G401 (cell line): Measurements from ENCODE around the gene PKMYT1. TPM values are rescaled to one million over a fixed set of nuclear protein-coding genes. Genes with fewer than 3 reads are reported as not detected.

Source experiments
- DNase-seq: peaks from one replicate; pipeline ENCODE4 v3.0.0-alpha.2; 2015; ENCODE audit warnings: low spot score
- in situ Hi-C: cut with HindIII; loops from 2 replicates; pipeline ENCODE4 v1.10.0; 2016; ENCODE audit warnings: low sequenced_read_pairs, mixed read lengths
- total RNA-seq: library from RNA; depleted of rRNA; stranded (reverse); fragments of >200 nt; shearing (Covaris generic); gene quantifications from 2 replicates; pipeline ENCODE4 v1.2.3, GENCODE V29; 2014; rRNA removed

The PKMYT1 gene
- total RNA-seq, result 9.3 and 19.0 TPM in 2 replicates

GRCh38 chr16:2980227-2981176 is at the start of gene PKMYT1:
PKMYT1 (minus strand) TSS chr16:2980446; CDS start chr16:2979657, 789 bp downstream.
- in situ Hi-C loops, result no loop called here
- peak; percentile 83 for DNase-seq

GRCh38 chr16:3029491-3030221 is 49.4 kb upstream of the PKMYT1 start:
- DNase-seq, result no peak
- in situ Hi-C loops, result no loop called here

- DNase-seq, result no peak
- in situ Hi-C loops, result no loop called here
Measured at GRCh38 chr16:3028716-3029319, 48.6 kb upstream of the PKMYT1 start.

- peak; percentile 91 for DNase-seq
- in situ Hi-C loops, result no loop called here
Measured at GRCh38 chr16:3027983-3028715, 47.9 kb upstream of the PKMYT1 start.

GRCh38 chr16:3027489-3027795 is 47.2 kb upstream of the PKMYT1 start:
- DNase-seq, result no peak
- in situ Hi-C loops, result no loop called here

GRCh38 chr16:3026609-3027488 is 46.6 kb upstream of the PKMYT1 start:
- in situ Hi-C loops, result no loop called here

GRCh38 chr16:3026003-3026378 is 45.7 kb upstream of the PKMYT1 start:
- in situ Hi-C loops, result no loop called here
- no peak for DNase-seq

More at GRCh38 chr16:3026609-3027488, 46.6 kb upstream of the PKMYT1 start:
- DNase-seq, result no peak

GRCh38 chr16:3025032-3026002 is 45.1 kb upstream of the PKMYT1 start:
- in situ Hi-C loops, result no loop called here

GRCh38 chr16:3023669-3024478 is 43.6 kb upstream of the PKMYT1 start, which contains the start of the genes HCFC1R1 and THOC6:
HCFC1R1 (minus strand) TSS chr16:3023942; CDS start chr16:3023941, 1 bp downstream.
THOC6 (plus strand) TSS chr16:3024035; CDS start chr16:3024327, 292 bp downstream.
- in situ Hi-C loops, result no loop called here

More at GRCh38 chr16:3025032-3026002, 45.1 kb upstream of the PKMYT1 start:
- DNase-seq, result no peak

GRCh38 chr16:3023415-3023668 is 43.1 kb upstream of the PKMYT1 start:
- DNase-seq, result peak; percentile 70
- in situ Hi-C loops, result no loop called here

More at GRCh38 chr16:3023669-3024478, 43.6 kb upstream of the PKMYT1 start, which contains the start of the genes HCFC1R1 and THOC6:
- DNase-seq, result peak; percentile 99

GRCh38 chr16:3022684-3023414 is 42.6 kb upstream of the PKMYT1 start:
- DNase-seq, result peak; percentile 24
- in situ Hi-C loops, result no loop called here

- peak; percentile 62 for DNase-seq
- in situ Hi-C loops, result no loop called here
Measured at GRCh38 chr16:3022208-3022683, 42.0 kb upstream of the PKMYT1 start.

- in situ Hi-C loops, result no loop called here
- peak; percentile 69 for DNase-seq
Measured at GRCh38 chr16:3021449-3022207, 41.4 kb upstream of the PKMYT1 start.

GRCh38 chr16:3020604-3021448 is 40.6 kb upstream of the PKMYT1 start:
- peak; percentile 41 for DNase-seq
- in situ Hi-C loops, result no loop called here
